ENCODE measurements around the gene TAC4.

DNA sequence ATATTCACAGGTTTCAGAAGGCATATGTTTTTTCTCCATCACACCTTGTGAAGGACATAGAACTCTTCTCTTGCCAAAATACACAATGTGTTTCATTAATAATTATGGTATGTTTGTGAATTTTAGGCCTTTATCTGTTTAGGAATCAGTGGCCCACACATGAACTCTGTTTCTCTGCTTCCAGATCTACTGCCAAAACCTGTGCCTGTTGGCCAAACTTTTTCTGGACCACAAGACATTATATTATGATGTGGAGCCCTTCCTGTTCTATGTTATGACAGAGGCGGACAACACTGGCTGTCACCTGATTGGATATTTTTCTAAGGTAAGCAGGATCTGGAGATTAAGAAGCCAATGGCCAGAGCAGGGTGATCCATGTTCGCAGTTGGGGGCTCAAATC is 26.4 kb downstream of the TAC4 start:
- TF ChIP-seq, protein P1, sequence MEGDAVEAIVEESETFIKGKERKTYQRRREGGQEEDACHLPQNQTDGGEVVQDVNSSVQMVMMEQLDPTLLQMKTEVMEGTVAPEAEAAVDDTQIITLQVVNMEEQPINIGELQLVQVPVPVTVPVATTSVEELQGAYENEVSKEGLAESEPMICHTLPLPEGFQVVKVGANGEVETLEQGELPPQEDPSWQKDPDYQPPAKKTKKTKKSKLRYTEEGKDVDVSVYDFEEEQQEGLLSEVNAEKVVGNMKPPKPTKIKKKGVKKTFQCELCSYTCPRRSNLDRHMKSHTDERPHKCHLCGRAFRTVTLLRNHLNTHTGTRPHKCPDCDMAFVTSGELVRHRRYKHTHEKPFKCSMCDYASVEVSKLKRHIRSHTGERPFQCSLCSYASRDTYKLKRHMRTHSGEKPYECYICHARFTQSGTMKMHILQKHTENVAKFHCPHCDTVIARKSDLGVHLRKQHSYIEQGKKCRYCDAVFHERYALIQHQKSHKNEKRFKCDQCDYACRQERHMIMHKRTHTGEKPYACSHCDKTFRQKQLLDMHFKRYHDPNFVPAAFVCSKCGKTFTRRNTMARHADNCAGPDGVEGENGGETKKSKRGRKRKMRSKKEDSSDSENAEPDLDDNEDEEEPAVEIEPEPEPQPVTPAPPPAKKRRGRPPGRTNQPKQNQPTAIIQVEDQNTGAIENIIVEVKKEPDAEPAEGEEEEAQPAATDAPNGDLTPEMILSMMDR (IDR thresholded peaks at IDR 0.05 in 8 of 11, conservative IDR thresholded peaks at IDR 0.05 in 3 of 11): no peak
- no peak for TF ChIP-seq POLR2A (IDR thresholded peaks at IDR 0.05)
